Mesenchymal stem cell (in vitro differentiated cells and primary cell): ENCODE measurements around the gene GSPT1.

Source experiments
- DNase-seq: peaks from one replicate; pipeline ENCODE4 v3.0.0-alpha.2; 2013
- H2AFZ ChIP-seq: one replicate; pipeline ENCODE4 v1.6.1; 2013; ENCODE audit warnings: low read depth, mild to moderate bottlenecking, control low read depth, inconsistent platforms, low read length, moderate library complexity
- H2AK5ac ChIP-seq: 2 replicates; pipeline ENCODE4 v1.6.1; 2013; ENCODE audit warnings: low read length, moderate library complexity, mild to moderate bottlenecking, inconsistent platforms; ENCODE audit not compliant: severe bottlenecking
- H2BK120ac ChIP-seq: one replicate; pipeline ENCODE4 v1.6.1; 2013; ENCODE audit warnings: low read depth, mild to moderate bottlenecking, inconsistent platforms, low read length, moderate library complexity
- H2BK12ac ChIP-seq, 2 experiments: one replicate each; pipeline ENCODE4 v1.6.1; 2013; ENCODE audit warnings: inconsistent platforms in 2 of 2, low read length in 2 of 2, mild to moderate bottlenecking in 2 of 2, moderate library complexity in 2 of 2, control low read depth in 1 of 2
- H2BK15ac ChIP-seq: one replicate; pipeline ENCODE4 v1.6.1; 2013; ENCODE audit warnings: mild to moderate bottlenecking, low read depth, inconsistent platforms; ENCODE audit not compliant: poor library complexity, severe bottlenecking
- H2BK5ac ChIP-seq: 2 replicates; pipeline ENCODE4 v1.6.1; 2013; ENCODE audit warnings: low read depth, mild to moderate bottlenecking, low read length, control low read depth, inconsistent platforms; ENCODE audit not compliant: poor library complexity, severe bottlenecking
- H3K14ac ChIP-seq, 2 experiments: one replicate each; pipeline ENCODE4 v1.6.1; 2013; ENCODE audit warnings: inconsistent platforms in 2 of 2, low read length in 2 of 2, control low read depth in 1 of 2, mild to moderate bottlenecking in 1 of 2, moderate library complexity in 1 of 2
- H3K18ac ChIP-seq, 2 experiments: one replicate each; pipeline ENCODE4 v1.6.1; 2013; ENCODE audit warnings: inconsistent platforms in 2 of 2, low read length in 2 of 2, control low read depth in 1 of 2, low read depth in 1 of 2, mild to moderate bottlenecking in 1 of 2
- H3K23ac ChIP-seq, 2 experiments: one replicate each; pipeline ENCODE4 v1.6.1; 2013; ENCODE audit warnings: inconsistent platforms in 2 of 2, low read length in 2 of 2, mild to moderate bottlenecking in 2 of 2, moderate library complexity in 2 of 2, control low read depth in 1 of 2
- H3K27ac ChIP-seq: 2 replicates; pipeline ENCODE4 v1.5.1; 2013; ENCODE audit warnings: mild to moderate bottlenecking, moderate library complexity, low read length, control low read depth, inconsistent platforms; ENCODE audit not compliant: poor library complexity, severe bottlenecking
- H3K27me3 ChIP-seq, 2 experiments: 2 replicates each; pipeline versions ENCODE4 v1.6.1 to v1.7.0; 2013; ENCODE audit warnings: low read length in 2 of 2, mild to moderate bottlenecking in 2 of 2, moderate library complexity in 2 of 2, control low read depth in 1 of 2, inconsistent platforms in 1 of 2; ENCODE audit not compliant: control insufficient read depth in 1 of 2, insufficient read depth in 1 of 2
- H3K36me3 ChIP-seq, 2 experiments: 2 replicates each; pipeline versions ENCODE4 v1.6.1 to v1.7.0; 2013; ENCODE audit warnings: low read length in 2 of 2, control low read depth in 1 of 2, inconsistent platforms in 1 of 2, low read depth in 1 of 2, mild to moderate bottlenecking in 1 of 2; ENCODE audit not compliant: insufficient read depth in 2 of 2, control insufficient read depth in 1 of 2
- H3K4ac ChIP-seq, 2 experiments: one replicate each; pipeline ENCODE4 v1.6.1; 2013; ENCODE audit warnings: inconsistent platforms in 2 of 2, low read length in 2 of 2, mild to moderate bottlenecking in 2 of 2, moderate library complexity in 2 of 2, control low read depth in 1 of 2, low read depth in 1 of 2
- H3K4me1 ChIP-seq: 2 replicates; pipeline ENCODE4 v1.6.1; 2013; ENCODE audit warnings: low read depth, low read length, control low read depth; ENCODE audit not compliant: control insufficient read depth, insufficient read depth
- H3K4me2 ChIP-seq: 2 replicates; pipeline ENCODE4 v1.6.1; 2013; ENCODE audit warnings: low read length, mild to moderate bottlenecking, inconsistent platforms; ENCODE audit not compliant: poor library complexity, severe bottlenecking
- H3K4me3 ChIP-seq, 2 experiments: 2 replicates each; pipeline versions ENCODE4 v1.5.1 to v1.7.0; 2013; ENCODE audit warnings: low read length in 2 of 2, mild to moderate bottlenecking in 2 of 2, control low read depth in 1 of 2, low read depth in 1 of 2; ENCODE audit not compliant: insufficient read depth in 1 of 2
- H3K79me1 ChIP-seq: replicated peaks from 2 replicates; pipeline ENCODE4 v1.6.1; 2013; ENCODE audit warnings: mild to moderate bottlenecking, control low read depth, low read length, inconsistent platforms; ENCODE audit not compliant: poor library complexity, severe bottlenecking
- H3K9ac ChIP-seq: 2 replicates; pipeline ENCODE4 v1.7.0; 2013; ENCODE audit warnings: mild to moderate bottlenecking, low read length, moderate library complexity
- H3K9me3 ChIP-seq: 2 replicates; pipeline ENCODE4 v1.7.0; 2013; ENCODE audit warnings: mild to moderate bottlenecking, low read length; ENCODE audit not compliant: control insufficient read depth
- H4K8ac ChIP-seq: one replicate; pipeline ENCODE4 v1.6.1; 2013; ENCODE audit warnings: inconsistent platforms, mild to moderate bottlenecking, low read length, moderate library complexity
- H4K91ac ChIP-seq: one replicate; pipeline ENCODE4 v1.6.1; 2013; ENCODE audit warnings: mild to moderate bottlenecking, low read length, inconsistent platforms
- WGBS: methylation state at CpG from one replicate; pipeline ENCODE4 v1.1.7; 2013; ENCODE audit warnings: mixed read lengths; 5-methylcytosine and 5-hydroxymethylcytosine counted together

Gene GSPT1

DNA sequence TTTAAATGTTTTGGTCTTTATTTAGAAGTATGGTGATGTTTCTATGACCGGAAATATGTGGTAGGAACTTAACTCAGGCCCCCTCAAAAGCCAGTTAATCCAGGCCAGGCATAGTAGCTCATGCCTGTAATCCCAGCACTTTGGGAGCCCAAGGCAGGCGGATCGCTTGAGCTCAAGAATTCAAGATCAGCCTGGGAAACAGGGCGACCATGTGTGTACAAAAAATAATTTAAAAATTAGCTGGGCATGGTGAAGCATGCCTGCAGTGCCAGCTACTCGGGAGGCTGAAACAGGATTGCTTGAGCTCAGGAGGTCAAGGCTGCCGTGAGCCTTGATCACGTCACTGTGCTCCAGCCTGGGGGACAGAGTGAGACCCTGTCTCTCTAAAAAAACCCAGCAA, 74.7 kb downstream of the GSPT1 start:
- Histone ChIP-seq H3K4me3 (no peak overlapping the region), H2BK120ac (no peak overlapping the region), H3K4me1 (peaks cover 5% of the 10 kb centered on the region), H3K36me3 (peaks cover 62 to 93% of the 10 kb centered on the region in 2 experiments), H3K27me3 (no peaks in the 10 kb centered on the region), H2AFZ (no peak overlapping the region), H3K23ac (no peak overlapping the region), H3K27ac (no peak overlapping the region), H3K18ac (no peak overlapping the region), H2BK5ac (no peak overlapping the region), H4K8ac (no peak overlapping the region), H4K91ac (no peak overlapping the region), H2BK15ac (no peak overlapping the region), H3K4ac (no peak overlapping the region), H3K14ac (no peak overlapping the region), H3K9ac (no peak overlapping the region), H3K9me3 (no peaks in the 10 kb centered on the region), H3K4me2 (no peak overlapping the region), H3K79me1 (peaks cover 28% of the 10 kb centered on the region), H2AK5ac (no peak overlapping the region), H2BK12ac (no peak overlapping the region)
- 96% methylated on average over 7 of the region's 7 CpGs for WGBS
- DNase-seq, result no peak

DNA sequence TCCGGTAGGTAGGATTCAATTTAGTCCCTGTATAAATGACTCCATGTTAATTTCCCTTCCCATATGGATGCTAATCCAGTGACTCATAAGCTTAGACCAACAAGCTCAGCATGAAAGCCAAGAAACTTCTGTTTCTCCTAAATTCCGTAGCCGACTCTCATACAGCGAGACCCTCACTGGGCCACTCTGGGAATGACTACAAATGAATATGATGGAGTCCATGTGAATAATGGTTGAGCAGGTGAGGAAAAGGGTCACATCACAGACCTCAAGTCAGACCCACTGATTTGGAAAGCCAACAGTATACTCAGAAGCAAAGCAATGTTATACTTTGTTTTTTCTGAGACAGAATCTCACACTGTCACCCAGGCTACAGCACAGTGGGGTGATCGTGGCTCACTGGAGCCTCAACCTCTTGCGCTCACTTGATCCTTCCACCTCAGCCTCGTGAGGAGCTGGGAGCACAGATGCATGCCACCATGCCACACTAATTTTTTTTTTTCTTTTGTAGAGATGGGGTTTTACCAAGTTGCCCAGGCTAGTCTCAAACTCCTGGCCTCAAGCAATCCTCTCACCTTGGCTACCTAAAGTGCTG, 79.0 kb downstream of the GSPT1 start:
- no peak overlapping the region for H3K18ac ChIP-seq
- peaks cover 15% of the 10 kb centered on the region for H3K4me1 ChIP-seq
- H2AFZ ChIP-seq, result no peak overlapping the region
- DNase-seq, result peak; percentile 57
- H2BK5ac ChIP-seq, result peak overlapping the region; percentile 0
- H3K9ac ChIP-seq, result no peak overlapping the region
- H3K23ac ChIP-seq, result no peak overlapping the region
- no peak overlapping the region for H2BK15ac ChIP-seq
- peak overlapping the region; percentile 83 for H3K27ac ChIP-seq
- no peak overlapping the region for H4K91ac ChIP-seq
- no peak overlapping the region for H3K4me2 ChIP-seq
- no peak overlapping the region for H4K8ac ChIP-seq
- H3K14ac ChIP-seq, result no peak overlapping the region
- H2BK12ac ChIP-seq, result no peak overlapping the region
- WGBS, result 77% methylated on average over 4 of the region's 7 CpGs
- peaks cover 7% of the 10 kb centered on the region for H3K79me1 ChIP-seq
- no peak overlapping the region for H3K4me3 ChIP-seq
- no peaks in the 10 kb centered on the region for H3K27me3 ChIP-seq
- H3K9me3 ChIP-seq, result no peaks in the 10 kb centered on the region
- peaks cover 28 to 61% of the 10 kb centered on the region in 2 experiments for H3K36me3 ChIP-seq
- H2BK120ac ChIP-seq, result no peak overlapping the region
- peak overlapping the region; percentile 1 for H2AK5ac ChIP-seq
- no peak overlapping the region for H3K4ac ChIP-seq

DNA sequence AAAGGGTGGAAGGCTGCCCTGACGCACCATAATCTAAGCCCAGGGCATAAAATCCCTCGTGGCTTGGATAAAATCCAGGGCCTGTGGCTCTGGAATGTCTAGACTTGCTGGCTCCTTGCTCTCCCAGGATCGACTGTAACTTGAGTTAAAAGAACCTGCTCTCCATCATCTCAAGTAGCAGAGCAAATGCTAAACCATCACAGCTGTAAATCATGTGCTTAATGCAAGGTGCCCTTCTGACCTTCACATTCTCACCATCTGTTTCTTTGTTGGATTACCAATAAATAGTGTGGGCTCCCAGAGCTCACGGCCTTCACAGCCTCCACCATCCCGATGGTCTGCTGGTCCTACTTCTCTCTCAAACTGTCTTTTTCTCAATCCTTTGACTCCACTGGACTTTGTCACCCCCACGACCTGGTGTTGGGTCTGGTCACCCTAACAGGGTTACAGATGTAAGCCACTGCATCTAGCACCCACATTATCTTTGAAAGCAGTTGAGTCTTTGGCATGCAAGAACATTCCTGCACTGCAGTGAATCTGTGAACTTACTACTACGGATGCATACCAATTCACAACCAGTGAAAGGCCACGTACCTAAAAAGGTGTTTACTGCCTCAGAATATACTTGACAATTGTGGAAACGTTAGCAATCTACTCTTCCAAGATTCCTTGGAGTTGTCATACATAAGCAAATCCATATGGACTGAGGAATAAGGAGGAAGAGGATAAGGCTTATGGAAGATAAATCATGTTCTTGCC, 79.7 kb downstream of the GSPT1 start:
- H3K18ac ChIP-seq, result no peak overlapping the region
- H2BK15ac ChIP-seq, result no peak overlapping the region
- H2BK120ac ChIP-seq, result no peak overlapping the region
- H4K8ac ChIP-seq, result no peak overlapping the region
- H3K79me1 ChIP-seq, result peaks cover 6% of the 10 kb centered on the region
- no peak overlapping the region for H3K4me2 ChIP-seq
- H3K9me3 ChIP-seq, result no peaks in the 10 kb centered on the region
- no peak overlapping the region for H3K14ac ChIP-seq
- no peak overlapping the region for H2AFZ ChIP-seq
- no peak overlapping the region for H3K4me3 ChIP-seq
- no peak overlapping the region for H3K9ac ChIP-seq
- no peak overlapping the region for H3K4ac ChIP-seq
- peaks cover 15% of the 10 kb centered on the region for H3K4me1 ChIP-seq
- no peak overlapping the region for H4K91ac ChIP-seq
- no peaks in the 10 kb centered on the region for H3K27me3 ChIP-seq
- 44% methylated on average over 9 of the region's 9 CpGs for WGBS
- peak overlapping the region; percentile 83 for H3K27ac ChIP-seq
- no peak overlapping the region for H2BK12ac ChIP-seq
- H2BK5ac ChIP-seq, result no peak overlapping the region
- peak; percentile 70 for DNase-seq
- H2AK5ac ChIP-seq, result peak overlapping the region; percentile 43
- H3K36me3 ChIP-seq, result peaks cover 26 to 54% of the 10 kb centered on the region in 2 experiments
- H3K23ac ChIP-seq, result no peak overlapping the region

GRCh38 chr16:11835309-11835708, 80.4 kb downstream of the GSPT1 start:
- WGBS, result 96% methylated on average over 3 of the region's 4 CpGs

More at GRCh38 chr16:11835309-11835708, 80.4 kb downstream of the GSPT1 start:
- Histone ChIP-seq H2BK120ac (no peak overlapping the region), H3K4me2 (no peak overlapping the region), H2BK15ac (no peak overlapping the region), H2AFZ (no peak overlapping the region), H3K27me3 (no peaks in the 10 kb centered on the region), H4K8ac (no peak overlapping the region), H3K79me1 (peaks cover 6% of the 10 kb centered on the region), H3K4me3 (no peak overlapping the region), H3K18ac (no peak overlapping the region), H3K9me3 (no peaks in the 10 kb centered on the region), H4K91ac (no peak overlapping the region), H2BK5ac (peak overlapping the region; percentile 93), H3K4me1 (peaks cover 15% of the 10 kb centered on the region), H2AK5ac (peak overlapping the region; percentile 60), H3K27ac (peak overlapping the region; percentile 83), H3K9ac (no peak overlapping the region), H3K14ac (no peak overlapping the region), H3K4ac (no peak overlapping the region), H3K23ac (no peak overlapping the region), H3K36me3 (peaks cover 23 to 47% of the 10 kb centered on the region in 2 experiments), H2BK12ac (no peak overlapping the region)
- DNase-seq, result no peak
